Measurements from ENCODE around the gene HTT. TPM values are rescaled to one million over a fixed set of nuclear protein-coding genes. Genes with fewer than 3 reads are reported as not detected.

The HTT gene
- total and polyA plus RNA-seq, 2 of the 13 experiments (the other 11 are each of a cell fraction or from before 2014, with no cell fraction given) = 17.5 to 19.5 TPM

- WGBS (ENCODE audit: low lambda C conversion rate) = 45% methylated on average over 22 of the region's 22 CpGs
- peak; percentile 85 for FAIRE-seq
- H3K4me3 ChIP-seq (replicated peaks in 1 of 3; ENCODE audit: insufficient read depth in 1 of 3, low read depth in 2 of 3, low read length in 3 of 3) = peak overlapping the region in 1 of 3 experiments; percentile 26; a peak in 2 of 6 replicates
- peak; percentile 31 for ATAC-seq
- CTCF ChIA-PET (ENCODE audit: low intra/inter-chr PET ratio, low total read pairs) = no interaction called here
- BruUV-seq (replicated peaks) = no TSS peak
- peaks cover 6 to 23% of the 10 kb centered on the region in 2 experiments; a peak in 3 of 5 replicates for H3K36me3 ChIP-seq (replicated peaks in 1 of 2; ENCODE audit: control insufficient read depth in 1 of 2, insufficient read depth in 2 of 2, low read length in 2 of 2)
- in situ Hi-C loops (cut with HindIII; ENCODE audit: extremely low pct_ligation_motif_present, low pct_unique_long_range_greater_than_20kb) (no loop called here), intact Hi-C loops (cut with micrococcal nuclease; ENCODE audit: unreplicated experiment) (loop anchor here (10.0 kb wide), 1 partner anchor 62 kb away; no protein-coding TSS in a partner anchor)
- peak; percentile 56 for DNase-seq (ENCODE audit: low spot score)
- no peaks in the 10 kb centered on the region for H3K27me3 ChIP-seq (ENCODE audit: control insufficient read depth in 1 of 2, insufficient read depth in 2 of 2, low read length in 2 of 2)
- no peaks in the 10 kb centered on the region for H4K20me1 ChIP-seq (ENCODE audit: insufficient read depth, low read length)
- POLR2A ChIA-PET = no interaction called here
- H3K4me2 ChIP-seq (ENCODE audit: low read depth, low read length) = peak overlapping the region; percentile 59
- H3K4me1 ChIP-seq (ENCODE audit: insufficient read depth, low read length) = peaks cover 67% of the 10 kb centered on the region
- no peaks in the 10 kb centered on the region for H3K9me3 ChIP-seq (ENCODE audit: low read length)
- peak overlapping the region; percentile 95 for H3K27ac ChIP-seq (ENCODE audit: extremely low read length, insufficient read depth, low read length)
- no peak overlapping the region for H2AFZ ChIP-seq (ENCODE audit: low read length)
- peak overlapping the region; percentile 52 for H3K9ac ChIP-seq (ENCODE audit: insufficient read depth, low read depth, low read length)
- no peaks in the 10 kb centered on the region for H3K79me2 ChIP-seq (ENCODE audit: insufficient read depth, low read length)
- TF ChIP-seq CEBPG (CRISPR knock-in tag; IDR thresholded peaks at IDR 0.05) = peak; percentile 25; the same call in 1 of the 2 replicates
- TF ChIP-seq, protein P1, sequence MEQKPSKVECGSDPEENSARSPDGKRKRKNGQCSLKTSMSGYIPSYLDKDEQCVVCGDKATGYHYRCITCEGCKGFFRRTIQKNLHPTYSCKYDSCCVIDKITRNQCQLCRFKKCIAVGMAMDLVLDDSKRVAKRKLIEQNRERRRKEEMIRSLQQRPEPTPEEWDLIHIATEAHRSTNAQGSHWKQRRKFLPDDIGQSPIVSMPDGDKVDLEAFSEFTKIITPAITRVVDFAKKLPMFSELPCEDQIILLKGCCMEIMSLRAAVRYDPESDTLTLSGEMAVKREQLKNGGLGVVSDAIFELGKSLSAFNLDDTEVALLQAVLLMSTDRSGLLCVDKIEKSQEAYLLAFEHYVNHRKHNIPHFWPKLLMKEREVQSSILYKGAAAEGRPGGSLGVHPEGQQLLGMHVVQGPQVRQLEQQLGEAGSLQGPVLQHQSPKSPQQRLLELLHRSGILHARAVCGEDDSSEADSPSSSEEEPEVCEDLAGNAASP (CRISPR knock-in tag; IDR thresholded peaks at IDR 0.05; ENCODE audit: borderline replicate concordance) = peak; percentile 49; the same call in 1 of the 2 replicates
- no peak for TF ChIP-seq REPIN1 (CRISPR knock-in tag; IDR thresholded peaks at IDR 0.05; ENCODE audit: borderline replicate concordance, low read depth)
- TF ChIP-seq ZNF547 (CRISPR knock-in tag; IDR thresholded peaks at IDR 0.05) = no peak
- 0 out of 2 replicates have a peak, but pooled peaks have one; percentile 54 for TF ChIP-seq TARDBP (CRISPR knock-in tag; IDR thresholded peaks at IDR 0.05)
- TF ChIP-seq PAX8 (CRISPR knock-in tag; IDR thresholded peaks at IDR 0.05; ENCODE audit: borderline replicate concordance) = no peak
- no peak for TF ChIP-seq ZBTB42 (CRISPR knock-in tag; IDR thresholded peaks at IDR 0.05)
- TF ChIP-seq KDM6A (CRISPR knock-in tag; IDR thresholded peaks at IDR 0.05; ENCODE audit: low read depth) = peak; percentile 35; the same call in 1 of the 2 replicates
- TF ChIP-seq ZBTB38 (CRISPR knock-in tag; IDR thresholded peaks at IDR 0.05) = peak; percentile 98
- no peak for TF ChIP-seq HNRNPL (IDR thresholded peaks at IDR 0.05; ENCODE audit: low read depth, low read length)
- no peak for TF ChIP-seq SOX6 (IDR thresholded peaks at IDR 0.05)
- peak; percentile 10; the same call in 1 of the 2 replicates for TF ChIP-seq SOX6 (CRISPR knock-in tag; IDR thresholded peaks at IDR 0.05)
- 0 out of 2 replicates have a peak, but pooled peaks have one; percentile 20 for TF ChIP-seq ZNF761 (CRISPR knock-in tag; conservative IDR thresholded peaks at IDR 0.05)
- peak; percentile 57; the same call in 1 of the 2 replicates for TF ChIP-seq NR2C2 (CRISPR knock-in tag; IDR thresholded peaks at IDR 0.05; ENCODE audit: borderline replicate concordance)
- peak; percentile 83 for TF ChIP-seq SALL1 (CRISPR knock-in tag; IDR thresholded peaks at IDR 0.05)
- TF ChIP-seq NCOA2 (CRISPR knock-in tag; IDR thresholded peaks at IDR 0.05) = peak; percentile 41; the same call in 1 of the 2 replicates
- TF ChIP-seq RBM39 (IDR thresholded peaks at IDR 0.05; ENCODE audit: low read depth, low read length, poor library complexity, severe bottlenecking) = no peak
- 0 out of 2 replicates have a peak, but pooled peaks have one; percentile 16 for TF ChIP-seq ZMYM2 (CRISPR knock-in tag; IDR thresholded peaks at IDR 0.05)
- TF ChIP-seq FOXA3 (CRISPR knock-in tag; IDR thresholded peaks at IDR 0.05) = peak; percentile 41; the same call in 1 of the 2 replicates
- peak; percentile 25; the same call in 1 of the 2 replicates for TF ChIP-seq TCF7 (IDR thresholded peaks at IDR 0.05; ENCODE audit: low read depth)
These were observed 128.6 kb downstream of the HTT start for GRCh38 chr4:3202836-3203820.

Data from HepG2 (cell line).